HG03565 (cell line): ENCODE measurements around the gene PLEKHA1.

Source experiments
- ATAC-seq: cut with Tn5 transposase; IDR thresholded peaks from one replicate; pipeline ENCODE4 v1.9.1; 2021; ENCODE audit warnings: mild to moderate bottlenecking, moderate library complexity; ENCODE audit not compliant: unreplicated experiment

The PLEKHA1 gene

DNA sequence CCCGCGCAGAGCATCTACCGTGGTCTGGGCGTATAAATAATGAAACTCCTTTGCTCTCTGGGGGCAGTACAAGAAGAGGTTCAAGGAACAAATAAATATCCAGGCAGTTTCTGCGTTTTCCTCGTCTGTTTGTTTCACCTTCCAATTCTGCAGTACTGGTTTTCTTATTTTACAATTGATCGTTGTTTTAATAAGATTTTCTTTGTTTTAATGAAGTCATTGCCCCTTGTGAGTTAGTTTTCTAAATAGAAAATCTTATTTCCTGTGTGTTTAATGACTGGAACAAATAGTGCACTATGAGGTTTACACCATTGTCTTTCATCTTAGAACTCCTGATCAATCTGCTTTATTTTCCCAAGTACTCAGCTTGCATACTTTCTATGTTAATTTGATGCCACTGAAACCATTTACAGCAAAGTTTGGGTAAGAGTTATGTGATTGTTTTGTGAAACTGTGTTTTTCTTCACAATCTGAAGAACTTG, 1.2 kb downstream of the PLEKHA1 start:
- no peak for ATAC-seq

DNA sequence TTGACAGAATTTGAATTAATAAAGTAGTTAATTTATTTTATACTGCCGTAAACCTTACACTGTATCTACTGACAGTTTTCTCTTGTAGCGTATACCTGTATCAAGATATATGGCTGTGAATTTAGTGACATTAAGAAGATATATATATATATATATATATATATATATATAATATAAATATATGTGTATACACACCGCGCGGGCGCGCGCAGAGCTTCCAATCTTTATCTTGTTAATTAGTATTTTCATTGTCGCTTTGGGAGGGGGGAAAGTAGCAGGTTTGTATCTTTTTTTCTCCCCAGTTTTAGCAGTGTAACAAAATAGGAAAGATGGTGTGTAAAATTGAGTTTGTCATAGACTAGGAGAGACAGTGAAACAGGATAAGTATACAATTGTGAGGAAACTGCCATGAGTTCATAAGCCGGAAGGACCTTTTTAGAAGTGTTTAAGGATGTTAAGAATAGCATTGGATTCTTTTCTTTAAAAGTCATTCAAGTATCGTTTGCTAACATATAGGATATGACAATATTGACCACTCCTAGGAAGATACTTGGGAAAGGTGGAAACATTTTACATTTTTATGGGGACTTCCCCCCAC, 2.0 kb downstream of the PLEKHA1 start:
- no peak for ATAC-seq

GRCh38 chr10:122379041-122379440, 4.5 kb downstream of the PLEKHA1 start:
- ATAC-seq = no peak

GRCh38 chr10:122379537-122379936, 5.0 kb downstream of the PLEKHA1 start:
- ATAC-seq = no peak

GRCh38 chr10:122380703-122381102, 6.2 kb downstream of the PLEKHA1 start:
- ATAC-seq = no peak

GRCh38 chr10:122381680-122382079, 7.2 kb downstream of the PLEKHA1 start:
- no peak for ATAC-seq

GRCh38 chr10:122386514-122386913, 12.0 kb downstream of the PLEKHA1 start:
- no peak for ATAC-seq

GRCh38 chr10:122387572-122387971, 13.1 kb downstream of the PLEKHA1 start:
- ATAC-seq = no peak

GRCh38 chr10:122388287-122388997, 13.9 kb downstream of the PLEKHA1 start:
- ATAC-seq = no peak

- ATAC-seq = no peak
Observed at GRCh38 chr10:122390271-122390670, 15.8 kb downstream of the PLEKHA1 start.

DNA sequence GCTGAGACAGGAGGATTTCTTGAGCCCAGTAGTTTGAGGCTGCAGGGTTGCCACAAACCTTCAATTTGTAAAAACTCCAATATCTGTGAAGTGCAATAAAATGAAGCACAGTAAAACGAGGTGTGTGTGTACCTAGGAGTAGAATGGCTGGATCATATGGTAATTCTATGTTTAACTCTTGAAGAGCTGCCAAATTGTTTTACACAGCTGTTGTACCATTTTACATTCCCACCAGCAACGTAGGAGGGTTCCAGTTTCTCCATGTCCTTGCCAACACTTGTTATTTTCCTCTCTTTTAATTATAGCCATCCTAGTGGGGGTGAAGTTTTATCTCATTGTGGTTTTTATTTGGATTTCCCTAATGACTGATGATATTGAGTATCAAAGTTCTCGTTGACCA, 16.2 kb downstream of the PLEKHA1 start:
- no peak for ATAC-seq

GRCh38 chr10:122391875-122392274, 17.4 kb downstream of the PLEKHA1 start:
- ATAC-seq = no peak

DNA sequence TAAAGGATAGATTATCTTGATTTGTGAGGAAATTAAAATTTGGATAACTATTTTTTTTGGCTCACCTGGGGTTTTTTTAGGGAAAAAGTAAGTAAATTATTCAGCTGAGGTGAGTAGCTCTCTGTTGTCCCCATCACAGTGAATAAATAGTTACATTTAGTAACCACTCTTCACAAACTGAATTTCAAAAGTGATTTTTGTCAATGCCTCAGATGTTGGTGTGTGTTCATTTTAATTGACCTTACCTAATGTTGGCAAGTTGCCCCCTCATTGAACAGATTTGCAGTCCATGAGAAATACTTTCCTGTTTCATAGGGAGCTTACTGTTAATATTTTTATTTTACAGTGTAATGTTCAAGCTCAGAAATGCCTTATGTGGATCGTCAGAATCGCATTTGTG, 18.3 kb downstream of the PLEKHA1 start:
- ATAC-seq = no peak

DNA sequence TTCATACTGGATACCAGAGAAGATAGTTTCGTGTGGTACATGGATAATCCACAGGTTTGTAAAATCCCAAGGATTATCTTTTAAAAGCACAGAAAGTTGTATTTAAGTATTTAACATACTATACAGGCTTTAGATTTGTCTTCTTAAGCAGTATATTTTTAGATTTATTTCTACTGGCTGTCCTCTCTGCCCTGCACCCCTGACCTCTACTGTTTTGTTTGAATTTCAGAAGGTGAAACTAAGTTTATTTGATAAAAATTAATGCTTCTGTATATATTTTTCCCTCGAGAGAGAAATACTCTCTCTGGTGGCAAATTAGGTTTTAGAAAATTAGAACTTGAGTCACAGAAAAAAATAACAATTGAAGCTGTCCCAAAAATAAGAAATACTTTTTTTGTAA, 18.8 kb downstream of the PLEKHA1 start:
- ATAC-seq = no peak

DNA sequence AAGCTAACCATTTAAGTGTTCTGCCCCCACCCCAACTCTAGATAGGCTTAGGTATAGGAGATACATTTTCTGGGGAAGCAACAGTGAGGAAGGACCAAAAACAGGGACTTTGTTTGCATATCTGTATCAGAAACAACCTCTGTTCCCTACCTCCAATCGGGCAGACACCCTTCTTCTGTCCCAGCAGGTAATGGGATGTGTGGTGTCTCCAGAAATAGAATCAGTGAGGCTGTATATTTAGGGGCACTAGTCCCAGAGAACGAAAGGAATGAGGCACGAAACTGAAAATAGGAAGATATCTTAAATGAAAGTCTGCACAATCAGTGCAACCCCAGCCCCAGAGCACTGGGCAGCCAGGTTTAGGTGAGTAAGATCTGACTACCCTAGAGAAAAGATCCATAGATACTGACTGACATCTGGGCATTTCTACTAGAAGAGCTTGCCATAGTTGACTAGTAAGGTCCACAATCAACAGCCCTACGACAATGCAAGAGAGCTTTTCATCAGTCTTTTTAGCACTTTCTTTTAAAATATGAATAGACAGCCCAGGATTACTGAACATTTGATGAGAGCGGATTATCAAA, 28.1 kb downstream of the PLEKHA1 start:
- ATAC-seq = no peak

GRCh38 chr10:122404576-122404975, 30.1 kb downstream of the PLEKHA1 start:
- ATAC-seq = no peak

- no peak for ATAC-seq
Observed at GRCh38 chr10:122407375-122408125, 33.0 kb downstream of the PLEKHA1 start.

- ATAC-seq = no peak
Observed at GRCh38 chr10:122413327-122413726, 38.8 kb downstream of the PLEKHA1 start.

DNA sequence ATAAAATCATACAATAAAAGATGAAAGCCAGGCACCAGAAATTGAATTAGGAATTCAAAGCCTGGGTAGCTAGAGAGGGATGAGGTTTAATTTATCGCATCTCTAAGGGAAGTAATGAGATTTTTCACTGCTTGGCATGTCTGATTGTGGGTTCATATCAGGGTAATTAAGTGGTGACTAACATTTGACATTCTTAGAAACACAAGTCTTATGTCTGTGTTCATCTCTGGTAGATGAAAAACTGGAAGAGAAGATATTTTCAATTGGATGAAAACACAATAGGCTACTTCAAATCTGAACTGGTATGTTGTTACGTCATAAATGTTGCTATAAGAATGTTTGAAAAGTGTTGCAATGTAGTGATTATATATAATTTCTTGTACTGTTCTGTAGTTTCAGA, 43.2 kb downstream of the PLEKHA1 start:
- ATAC-seq = no peak

DNA sequence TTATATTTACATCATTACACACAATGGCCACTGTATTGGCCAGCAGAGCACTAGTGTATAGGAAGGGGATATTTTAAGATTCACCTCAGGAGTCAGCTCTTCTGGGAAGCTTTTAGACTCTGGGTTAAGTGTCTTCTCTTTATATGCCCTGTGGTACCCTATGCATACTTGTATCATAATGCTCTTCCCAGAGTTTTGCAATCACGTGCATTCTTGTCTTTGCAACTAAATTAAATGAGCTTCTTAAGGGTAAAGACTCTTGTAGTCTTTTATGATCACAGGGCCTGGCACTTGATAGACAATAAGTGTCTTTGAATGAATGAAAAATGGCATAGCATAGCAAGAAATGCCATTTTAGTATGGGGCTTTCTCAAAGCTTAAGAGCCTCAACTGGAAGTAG, 44.5 kb downstream of the PLEKHA1 start:
- ATAC-seq = no peak

DNA sequence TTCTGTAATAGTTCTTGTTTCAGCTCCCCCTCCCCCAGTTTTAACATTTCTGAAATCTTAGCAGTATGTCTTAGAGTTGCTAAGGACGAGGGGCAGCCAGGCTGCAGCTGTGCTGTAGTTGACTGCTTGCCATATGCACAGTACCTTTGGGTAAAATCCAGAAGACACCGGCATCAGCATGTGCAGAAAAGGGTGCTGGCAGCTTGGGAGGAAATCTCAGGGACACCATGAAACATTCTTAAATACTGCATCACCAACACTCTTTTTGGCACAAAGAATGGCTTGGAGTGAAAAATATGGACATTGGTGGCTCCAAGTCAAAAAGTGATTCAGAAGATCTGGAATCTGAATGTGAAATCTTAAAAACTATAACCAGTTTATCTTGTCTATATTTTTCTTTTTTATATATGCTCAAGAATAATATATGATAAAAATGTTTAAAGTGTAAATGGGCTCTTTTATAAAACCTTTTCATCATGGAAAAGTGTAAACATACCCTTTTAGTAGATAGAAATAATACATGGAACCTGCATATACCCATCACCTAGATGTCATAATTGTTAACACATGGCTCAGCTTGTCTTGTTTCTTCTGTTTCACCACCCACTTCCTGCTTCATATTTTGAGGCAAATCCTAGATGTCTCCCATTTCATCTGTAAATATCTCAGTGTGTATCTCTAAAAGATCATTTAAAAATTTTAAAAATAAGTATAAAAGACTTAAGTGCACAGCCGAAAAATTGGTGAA, 45.5 kb downstream of the PLEKHA1 start:
- no peak for ATAC-seq
